Measurements from ENCODE around the gene SPINT2.
"Not testable (repeated sequence)": the region's sequence is repeated elsewhere in the genome, so short reads cannot be mapped to it uniquely, and the experiment has no call there.

SPINT2 gene

DNA sequence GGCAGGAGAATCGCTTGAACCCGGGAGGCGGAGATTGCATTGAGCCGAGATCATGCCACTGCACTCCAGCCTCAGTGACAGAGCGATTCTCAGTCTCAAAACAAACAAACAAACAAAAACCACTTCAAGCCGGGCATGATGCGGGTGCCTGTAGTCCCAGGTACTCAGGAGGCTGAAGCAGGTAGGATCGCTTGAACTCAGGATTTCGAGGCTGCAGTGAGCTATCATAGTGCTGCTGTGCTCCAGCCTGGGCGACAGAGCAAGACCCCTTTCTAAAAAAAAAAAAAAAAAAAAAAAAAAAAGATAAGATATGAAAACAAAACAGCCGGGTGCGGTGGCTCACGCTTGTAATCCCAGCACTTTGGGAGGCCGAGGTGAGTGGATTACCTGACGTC lies 21.1 kb upstream of the SPINT2 start:
- DNase-seq = no peak

DNA sequence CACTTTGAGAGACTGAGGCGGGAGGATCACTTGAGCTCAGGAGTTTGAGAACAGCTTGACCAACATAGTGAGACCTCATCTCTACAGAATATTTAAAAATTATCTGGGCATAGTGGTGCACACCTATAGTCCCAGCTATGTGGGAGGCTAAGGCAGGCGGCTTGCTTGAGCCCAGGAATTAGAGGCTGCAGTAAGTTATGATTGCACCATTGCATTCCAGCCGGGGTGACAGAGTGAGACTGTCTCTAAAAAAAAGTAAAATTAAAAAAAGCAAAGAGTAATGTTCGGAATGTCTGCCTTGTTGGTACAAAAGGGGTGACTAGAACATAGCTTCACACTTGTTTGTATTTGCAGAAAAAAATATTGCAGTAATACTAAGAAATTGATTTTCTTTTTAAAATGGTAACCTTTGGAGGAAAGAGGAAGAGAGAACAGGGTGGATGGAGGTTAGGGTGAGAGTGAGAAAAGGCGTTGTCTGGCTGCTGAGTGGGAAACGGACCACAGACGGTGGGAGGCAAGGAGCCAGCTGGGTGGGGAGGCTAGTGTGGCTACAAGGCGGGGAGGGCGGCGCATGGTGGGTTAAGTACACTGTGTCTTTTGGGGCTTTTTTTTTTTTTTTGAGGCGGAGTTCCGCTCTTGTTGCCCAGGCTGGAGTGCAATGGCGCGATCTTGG lies 18.4 kb upstream of the SPINT2 start:
- DNase-seq = no peak

DNA sequence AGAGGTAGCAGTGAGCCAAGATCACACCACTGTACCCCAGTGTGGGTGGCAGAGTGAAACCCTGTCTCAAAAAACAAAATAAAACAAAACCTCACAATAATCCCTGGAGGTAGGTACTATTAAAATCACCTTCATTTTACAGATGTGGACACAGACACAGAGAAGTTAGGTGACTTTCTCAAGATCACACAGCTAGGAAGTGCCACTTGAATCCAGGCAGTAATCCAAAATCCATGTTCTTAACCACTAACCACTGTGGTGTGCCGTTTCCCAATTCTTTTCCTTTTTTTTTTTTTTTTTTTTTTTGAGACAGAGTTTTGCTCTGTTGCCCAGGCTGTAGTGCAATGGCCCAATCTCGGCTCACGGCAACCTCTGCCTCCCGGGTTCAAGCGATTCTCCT lies 17.2 kb upstream of the SPINT2 start:
- no peak for DNase-seq

DNA sequence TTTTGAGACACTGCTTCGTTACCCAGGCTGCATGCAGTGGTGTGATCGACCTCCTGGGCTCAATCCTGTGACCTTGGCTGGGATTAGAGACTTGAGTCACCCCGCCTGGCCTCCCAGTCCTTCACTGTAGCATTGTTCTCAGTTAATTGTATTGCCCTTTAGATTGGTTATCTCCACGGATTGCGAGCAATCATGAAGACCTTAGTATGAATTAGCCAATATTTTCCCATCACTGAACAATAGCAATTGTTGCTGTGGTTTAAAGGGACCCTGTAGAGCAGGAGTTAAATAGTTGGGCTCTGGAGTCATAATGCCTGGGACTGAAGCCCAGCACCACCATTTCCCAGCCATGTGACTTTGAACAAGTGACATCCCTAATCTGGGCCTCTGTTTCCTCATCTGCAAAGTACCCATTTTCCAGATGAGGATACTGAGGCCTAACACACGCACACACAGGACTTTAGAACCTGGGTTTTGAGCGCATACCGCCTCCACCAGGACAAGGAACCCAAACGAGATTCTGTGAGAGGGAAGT lies 16.6 kb upstream of the SPINT2 start:
- no peak for DNase-seq

DNA sequence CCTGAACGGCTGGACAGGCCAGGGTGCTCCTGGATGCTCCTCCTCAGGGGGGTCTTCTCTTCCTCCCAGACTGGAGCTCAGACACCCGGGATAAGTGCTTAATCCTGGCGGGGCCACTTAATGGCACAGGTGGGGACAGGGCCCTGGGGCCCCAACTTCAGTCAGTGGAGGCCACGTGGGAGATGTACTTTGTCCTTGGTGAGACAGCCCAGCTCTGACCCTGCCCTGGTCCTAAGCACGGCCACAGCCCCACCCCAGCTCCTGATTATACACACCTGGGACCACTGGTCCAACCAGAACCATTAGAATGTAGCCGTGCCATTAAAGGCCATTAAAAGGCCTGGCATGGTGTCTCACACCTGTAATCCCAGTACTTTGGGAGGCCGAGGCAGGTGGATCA lies 16.0 kb upstream of the SPINT2 start:
- no peak for DNase-seq

DNA sequence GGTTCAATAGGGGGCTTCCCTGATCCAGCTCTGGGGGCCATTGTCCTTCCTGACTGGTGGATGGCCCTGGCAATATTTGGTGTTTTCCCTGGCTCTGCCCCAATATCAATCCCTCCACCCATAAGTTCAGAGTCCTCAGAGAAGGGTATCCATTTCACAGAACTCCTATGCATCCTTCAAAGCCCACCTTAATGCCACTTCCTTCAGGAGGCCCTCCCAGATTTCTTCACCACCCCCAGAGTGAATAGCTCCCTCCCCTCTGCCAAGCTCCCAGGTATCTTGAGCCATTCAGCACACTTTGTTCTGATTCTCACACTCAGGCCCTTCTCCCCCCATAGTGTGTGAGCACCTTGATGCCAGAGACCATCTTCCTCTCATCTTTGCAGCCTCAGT lies 13.9 kb upstream of the SPINT2 start:
- DNase-seq = no peak

DNA sequence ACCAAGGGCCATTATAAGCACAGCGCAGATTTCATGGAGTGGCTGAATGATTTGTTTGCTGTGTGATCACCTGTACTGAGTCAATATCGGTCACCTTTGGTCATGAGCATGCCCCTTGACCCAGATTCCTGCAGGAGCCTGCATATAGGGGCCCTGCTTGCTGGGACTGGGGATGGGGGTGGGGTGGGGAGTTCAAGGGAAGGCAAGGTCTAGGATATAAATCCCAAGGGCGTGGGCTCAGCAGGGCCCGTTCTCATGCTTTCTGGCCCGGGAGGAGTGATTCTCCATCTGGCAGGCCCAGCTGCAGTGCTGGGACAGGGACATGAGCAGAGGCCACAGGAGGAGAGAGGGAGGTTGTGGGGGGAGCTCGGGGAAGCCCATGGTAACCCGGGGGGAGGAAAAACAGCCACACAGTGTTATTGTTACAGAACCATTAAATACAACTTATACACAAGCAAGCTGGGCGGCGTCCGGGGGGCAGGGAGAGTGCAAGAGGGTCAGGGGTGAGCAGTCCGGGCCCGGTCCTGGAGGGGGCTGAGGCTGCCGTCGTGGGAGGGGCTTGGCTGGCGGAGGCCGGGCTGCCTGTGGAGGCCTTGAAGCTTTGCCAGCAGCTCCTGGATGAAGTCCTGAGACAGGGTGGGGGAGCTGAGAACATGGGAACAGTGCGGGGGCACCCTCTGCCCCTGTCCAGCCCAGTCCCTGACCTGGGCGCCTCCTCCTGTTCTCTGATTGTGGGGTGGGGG lies 13.4 kb upstream of the SPINT2 start:
- DNase-seq = peak; percentile 68

DNA sequence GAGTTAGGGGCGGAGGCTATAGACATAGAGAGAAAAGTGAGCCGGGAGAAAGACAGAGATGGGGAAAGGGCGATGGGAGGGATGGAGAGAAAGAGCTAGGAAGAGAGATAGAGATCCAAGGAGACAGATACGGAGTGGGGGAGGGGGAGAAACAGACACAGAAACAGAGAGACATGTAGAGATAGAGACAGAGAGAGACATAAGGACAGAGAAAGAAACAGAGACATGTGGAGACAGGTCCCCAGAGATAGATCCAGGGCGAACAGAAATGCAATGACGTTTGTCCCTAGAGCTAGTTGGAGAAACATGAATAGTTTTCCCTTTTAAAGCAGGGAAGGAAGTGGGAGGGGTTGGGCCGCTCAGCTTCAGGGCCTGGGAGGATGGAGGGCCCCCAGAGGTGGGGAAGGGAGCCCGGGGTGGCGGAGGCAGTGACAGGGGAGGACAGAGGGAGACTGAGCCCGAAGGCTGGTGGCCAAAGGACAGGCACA lies 12.8 kb upstream of the SPINT2 start:
- no peak for DNase-seq

DNA sequence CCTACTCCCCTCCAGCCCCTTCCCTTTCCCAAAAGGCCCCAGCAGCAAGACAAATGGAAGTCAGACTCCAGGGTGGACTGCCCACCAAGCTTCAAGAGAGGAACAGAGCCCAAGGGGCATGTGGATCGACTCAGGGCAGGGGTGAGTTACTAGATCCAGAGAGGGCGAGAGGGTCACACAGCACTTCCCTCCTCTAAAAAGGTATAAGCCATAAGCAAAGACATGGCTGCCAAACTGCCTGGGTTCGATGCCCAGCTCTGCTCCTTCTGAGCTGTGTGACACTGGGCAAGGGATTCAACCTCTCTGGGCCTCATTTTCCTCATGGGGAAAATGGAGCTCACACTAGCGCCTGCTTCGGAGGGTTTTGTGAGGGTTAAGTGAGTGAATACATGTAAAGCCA lies 12.0 kb upstream of the SPINT2 start:
- no peak for DNase-seq

DNA sequence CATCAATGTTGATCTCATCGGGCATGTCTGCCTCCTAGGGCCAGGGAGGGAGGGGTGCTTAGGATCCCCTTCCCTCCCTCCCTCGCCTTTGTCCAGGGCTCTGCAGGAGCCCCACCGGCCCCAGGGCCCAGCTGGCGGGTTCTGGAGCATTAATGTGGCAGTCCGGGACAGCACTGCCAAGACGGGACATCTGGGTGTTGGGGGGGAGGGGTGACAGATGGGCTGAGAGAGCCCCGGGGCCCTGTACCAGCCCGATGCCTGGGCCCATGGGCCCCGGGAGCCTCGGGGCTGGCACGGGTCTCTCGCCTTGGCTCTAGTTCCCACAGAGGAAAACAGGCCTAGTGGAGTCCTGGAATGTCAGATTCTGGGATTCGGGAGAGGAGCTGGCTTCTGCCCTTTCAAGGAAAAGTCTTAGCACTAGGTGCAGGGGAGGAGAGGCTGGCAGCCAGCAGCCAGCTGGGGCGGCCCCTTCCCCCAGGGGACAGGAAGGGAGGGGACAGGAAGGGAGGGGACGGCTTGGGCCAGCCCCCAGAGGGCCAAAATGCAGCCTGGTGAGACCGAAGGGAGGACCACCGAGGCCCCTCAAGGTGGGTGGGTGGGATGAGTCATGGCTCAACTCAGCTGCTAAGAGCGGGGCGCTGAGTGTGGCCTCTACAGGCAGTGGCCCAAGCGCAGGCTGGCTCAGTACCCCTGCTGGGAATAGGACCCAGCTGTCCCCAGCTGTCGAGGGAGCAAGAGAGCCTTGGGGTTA lies 11.3 kb upstream of the SPINT2 start:
- DNase-seq = peak; percentile 59

DNA sequence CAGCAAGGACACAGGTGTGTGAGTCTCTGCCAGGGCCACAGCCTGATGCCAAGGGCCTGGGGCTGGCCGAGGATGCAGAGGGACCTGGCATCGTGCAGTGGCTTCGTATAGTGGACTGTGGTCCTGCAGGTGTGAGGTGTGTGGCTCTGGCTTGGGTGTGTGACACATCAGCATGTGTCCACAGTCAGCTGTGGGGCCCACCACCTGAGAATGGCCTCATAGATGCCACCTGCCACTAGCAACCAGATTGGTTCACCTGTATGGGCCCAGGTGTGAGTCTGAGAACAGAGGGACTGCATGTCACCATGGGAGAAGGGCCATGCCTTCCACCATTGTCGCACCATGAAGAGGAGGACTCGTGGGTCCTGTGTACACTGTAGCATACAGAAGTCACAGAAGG lies 10.6 kb upstream of the SPINT2 start:
- DNase-seq = no peak

DNA sequence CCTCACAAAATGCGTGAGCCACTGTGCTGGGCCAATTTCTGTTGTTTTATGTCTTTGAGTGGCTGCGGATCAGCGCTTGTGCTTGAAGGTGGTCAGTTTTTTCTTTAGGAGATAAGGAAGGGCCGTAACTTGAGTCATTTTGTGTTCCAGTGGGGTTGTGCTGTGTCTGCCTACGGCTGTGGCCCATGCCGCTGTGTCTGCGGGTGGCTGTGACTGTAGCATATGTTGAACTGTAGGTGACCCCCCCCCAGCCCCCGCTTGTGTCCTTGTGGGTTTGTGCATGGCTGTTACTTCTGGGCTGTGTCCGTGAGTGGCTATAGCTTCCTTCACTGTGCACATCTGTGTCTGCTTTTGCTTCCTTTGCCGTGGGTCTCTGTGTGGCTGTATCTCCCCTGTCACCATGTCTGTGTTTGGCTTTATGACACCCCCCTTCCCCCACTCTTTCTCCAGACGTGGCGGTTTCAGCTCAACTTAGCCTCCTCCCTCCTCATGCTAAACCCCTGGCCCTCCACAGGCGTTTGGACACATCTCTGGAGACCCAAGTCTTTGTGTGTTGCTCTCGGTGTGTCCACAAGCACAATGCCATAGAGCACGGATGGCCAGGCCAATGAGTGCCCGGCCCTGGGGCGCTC lies 8.9 kb upstream of the SPINT2 start:
- no peak for DNase-seq

DNA sequence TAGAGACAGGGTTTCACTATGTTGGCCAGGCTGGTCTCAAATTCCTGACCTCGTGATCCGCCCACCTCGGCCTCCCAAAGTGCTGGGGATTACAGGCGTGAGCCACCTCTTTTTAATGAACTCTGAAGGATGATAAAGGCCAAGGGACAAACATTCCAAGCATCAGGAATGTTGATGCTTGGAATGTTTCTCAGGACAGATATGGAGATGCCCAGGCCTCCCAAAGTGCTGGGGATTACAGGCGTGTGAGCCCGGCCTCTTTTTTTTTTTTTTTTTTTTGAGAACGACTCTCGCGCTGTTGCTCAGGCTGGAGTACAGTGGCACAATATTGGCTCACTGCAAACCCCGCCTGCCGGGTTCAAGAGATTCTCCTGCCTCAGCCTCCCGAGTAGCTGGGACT lies 2.4 kb upstream of the SPINT2 start:
- DNase-seq = not testable (repeated sequence)

DNA sequence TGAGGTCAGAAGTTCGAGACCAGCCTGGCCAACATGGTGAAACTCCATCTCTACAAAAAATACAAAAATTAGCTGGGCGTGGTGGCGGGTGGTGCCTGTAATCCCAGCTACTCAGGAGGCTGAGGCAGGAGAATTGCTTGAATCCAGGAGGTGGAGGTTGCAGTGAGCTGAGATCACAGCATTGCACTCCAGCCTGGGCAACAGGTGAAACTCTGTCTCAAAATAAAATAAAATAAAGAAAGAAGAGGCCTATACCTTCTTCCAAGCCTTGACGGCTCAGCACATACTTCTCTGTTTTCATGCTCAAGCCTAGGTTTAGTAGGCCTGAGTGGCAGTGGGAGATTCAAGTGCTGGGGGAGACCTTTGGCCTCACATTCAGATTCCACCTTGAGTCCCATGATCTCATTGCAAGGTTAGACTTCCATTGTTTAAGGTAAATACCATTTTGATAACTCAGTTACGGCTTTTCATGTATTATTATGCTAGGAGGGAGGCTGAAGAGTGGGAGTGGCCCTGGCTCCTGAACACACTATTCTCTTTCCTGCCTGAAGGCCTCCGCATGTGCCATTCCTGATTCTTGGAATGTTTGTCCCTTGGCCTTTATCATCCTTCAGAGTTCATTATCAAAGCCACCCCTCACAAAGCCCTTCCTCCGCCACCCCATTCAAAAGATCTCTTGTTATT lies 1.6 kb upstream of the SPINT2 start:
- no peak for DNase-seq

DNA sequence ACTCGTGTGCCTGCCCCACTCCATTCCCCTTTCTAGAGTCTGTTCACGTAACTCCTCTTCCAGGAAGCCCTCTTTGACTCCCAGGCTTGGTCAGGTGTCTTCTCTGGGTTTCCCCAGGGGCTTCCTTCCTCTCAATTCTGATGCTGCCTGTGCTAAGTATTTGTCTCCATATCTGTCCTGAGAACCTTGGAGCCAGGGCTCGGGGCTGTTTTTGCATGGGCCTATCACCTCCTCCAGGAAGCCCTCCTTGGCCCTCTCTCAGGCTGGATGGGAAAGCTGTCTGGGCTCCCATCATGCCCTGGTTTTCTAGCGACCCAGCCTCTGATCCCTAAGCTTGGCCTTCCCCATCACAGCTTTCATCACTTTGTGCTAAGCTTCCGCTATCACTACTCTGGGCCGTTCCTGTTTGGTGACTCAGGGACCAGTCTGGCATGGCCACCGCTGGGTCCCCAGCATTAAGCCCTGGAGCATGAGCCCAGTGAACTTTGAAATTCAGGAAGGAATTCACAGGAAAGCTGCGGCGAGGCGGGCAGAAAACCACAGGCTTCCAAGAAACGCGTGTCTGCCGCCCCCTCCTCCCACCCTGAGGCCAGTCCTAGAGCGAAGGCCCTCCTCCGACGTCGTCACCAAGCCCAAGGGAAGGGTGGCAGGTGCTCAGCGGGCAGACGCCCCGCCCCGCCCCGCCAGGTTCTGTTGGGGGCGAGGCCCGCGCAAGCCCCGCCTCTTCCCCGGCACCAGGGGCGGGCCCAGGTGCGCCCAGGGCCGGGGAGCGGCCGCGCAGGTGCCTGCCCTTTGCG lies 486 bp upstream of the SPINT2 start:
- no peak for DNase-seq

DNA sequence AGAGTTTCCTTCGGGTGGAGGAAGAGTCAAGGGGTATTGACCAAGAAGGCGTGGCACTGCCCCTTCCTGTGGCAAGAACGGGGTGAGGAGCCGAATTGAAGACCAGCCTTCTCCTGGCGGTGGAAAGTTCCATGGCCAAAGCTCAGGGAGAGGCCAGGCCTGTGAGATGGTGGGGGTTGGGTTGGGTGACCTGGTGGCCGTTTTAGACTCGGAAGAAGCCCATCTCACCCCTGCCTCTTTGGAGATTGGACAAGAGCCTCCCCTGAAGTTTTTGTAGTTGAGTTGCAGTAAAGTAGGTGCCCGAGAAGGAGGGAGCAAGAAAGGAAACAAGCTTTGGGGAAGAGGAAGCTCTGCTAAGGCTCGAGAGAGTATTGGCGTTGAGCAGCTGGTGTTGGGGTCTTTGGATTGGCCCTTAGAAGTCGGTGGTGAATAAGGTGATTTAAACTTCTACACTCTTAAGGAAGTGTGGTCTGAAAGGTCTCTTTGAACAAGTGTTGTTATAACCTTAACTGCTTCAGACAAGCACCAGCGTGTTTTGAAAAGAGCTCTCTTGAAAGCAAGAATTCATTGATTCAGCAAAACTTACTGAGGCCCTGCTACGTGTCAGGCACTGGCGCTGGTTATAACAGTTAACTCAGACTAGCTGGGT lies 964 bp downstream of the SPINT2 start:
- DNase-seq = no peak

DNA sequence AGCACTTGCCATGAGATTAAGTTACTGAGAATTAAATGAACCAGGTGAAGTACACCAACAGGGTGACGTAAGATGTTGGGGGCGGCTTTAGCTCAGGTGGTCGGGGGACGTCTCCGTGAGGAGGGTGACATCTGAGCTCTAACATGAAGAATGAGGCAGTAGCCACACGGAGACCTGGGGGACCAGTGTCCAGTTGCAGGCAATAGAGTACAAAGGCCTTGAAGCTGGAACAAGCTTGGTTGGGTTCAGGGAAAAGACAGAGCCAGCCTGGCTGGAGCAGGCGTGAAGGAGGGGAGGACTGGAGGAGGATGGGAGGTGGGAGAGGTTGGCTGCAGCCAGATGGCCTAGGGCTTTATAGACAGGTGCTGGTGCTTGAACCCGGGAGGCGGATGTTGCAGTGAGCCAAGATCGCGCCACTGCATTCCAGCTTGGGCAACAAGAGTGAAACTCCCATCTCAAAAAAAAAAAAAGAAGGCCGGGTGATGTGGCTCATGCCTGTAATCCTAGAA lies 1.6 kb downstream of the SPINT2 start:
- peak; percentile 83 for DNase-seq

DNA sequence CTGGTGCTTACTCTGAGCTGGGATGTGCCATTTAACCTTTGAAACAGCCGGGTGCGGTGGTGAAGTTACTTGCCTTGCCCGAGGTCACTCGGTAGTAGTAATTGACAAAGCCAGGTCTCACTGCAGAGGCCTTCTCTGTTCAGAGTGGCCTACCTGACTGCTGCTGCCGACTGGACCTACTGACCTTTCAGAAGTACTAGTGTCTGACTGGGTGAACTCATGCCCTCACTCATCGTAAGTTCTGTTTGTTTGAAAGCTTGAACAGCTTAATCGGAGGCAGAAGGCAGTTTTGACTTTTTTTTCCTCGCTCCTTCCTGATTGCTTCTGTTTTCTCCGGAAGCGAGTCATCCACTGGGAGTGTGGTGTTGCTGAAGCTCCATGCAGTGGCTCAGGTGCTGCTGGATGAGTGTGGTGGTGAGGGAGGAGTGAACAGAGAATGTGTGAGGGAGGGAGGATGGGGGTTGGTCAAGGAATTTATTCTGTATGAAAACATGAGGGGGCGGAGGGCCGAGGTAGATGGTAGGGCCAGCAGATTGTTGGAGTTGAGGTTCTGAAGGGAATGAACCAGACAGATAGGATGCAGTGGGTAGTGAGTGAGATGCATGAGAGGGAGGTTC lies 2.7 kb downstream of the SPINT2 start:
- no peak for DNase-seq

DNA sequence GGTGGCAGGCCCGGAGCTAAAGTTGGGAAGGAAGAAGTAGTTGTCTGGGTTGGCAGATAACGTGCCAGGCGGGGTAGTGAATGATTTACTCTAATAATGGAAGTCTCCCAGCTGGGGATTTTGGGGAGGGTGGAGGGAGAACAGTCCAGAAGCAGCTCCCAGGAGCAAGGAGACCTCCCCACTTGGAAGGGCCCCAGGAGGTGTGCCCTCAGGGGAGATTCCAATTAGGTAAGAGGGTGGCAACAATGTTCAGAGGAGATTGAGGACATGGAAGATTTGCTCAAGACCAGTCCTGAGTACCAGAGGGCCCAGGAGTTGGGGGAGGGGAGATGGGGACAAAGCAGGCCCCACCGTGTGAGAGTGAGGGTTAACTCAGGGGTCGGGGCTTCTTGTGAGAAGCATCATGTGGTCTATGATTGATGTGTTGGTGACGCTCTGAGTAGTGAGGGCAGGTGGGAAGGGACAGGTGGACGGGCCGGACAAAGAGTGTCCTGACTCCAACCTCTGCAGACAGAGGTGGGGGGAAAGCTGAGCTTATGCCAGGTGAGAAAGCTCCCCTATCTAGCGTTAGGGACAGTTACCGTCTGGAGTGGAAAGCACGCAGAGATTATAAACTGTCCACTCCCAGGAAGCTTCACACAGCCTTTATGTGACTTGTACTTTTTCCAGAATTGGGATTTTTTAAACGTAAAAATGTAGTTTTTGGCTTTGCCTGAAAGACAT lies 3.5 kb downstream of the SPINT2 start:
- DNase-seq = no peak

DNA sequence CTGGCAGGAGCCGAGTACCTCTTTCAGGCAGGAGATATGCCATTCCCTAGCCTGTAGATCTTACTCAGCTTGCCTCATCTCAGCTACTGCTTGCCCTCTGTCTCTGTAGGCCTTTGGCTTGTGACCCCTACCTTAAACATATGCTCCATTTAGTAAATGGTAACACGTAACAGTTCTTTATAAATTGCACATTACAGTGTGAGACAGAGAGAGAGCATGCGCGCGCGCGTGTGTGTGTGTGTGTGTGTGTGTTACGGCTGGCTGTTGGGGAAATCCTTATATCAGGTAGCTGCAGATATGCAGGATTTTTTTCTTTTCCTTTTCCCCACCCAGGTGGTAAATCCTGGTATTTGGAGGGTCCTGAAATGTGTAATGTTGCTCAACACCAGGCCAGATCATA lies 4.2 kb downstream of the SPINT2 start:
- DNase-seq = no peak

All from NCI-H524 treated with DMSO at 0.1 percent for 48 hours (cell line).